Measurements from ENCODE around the gene FLT3LG.
"Not testable (repeated sequence)": the region's sequence is repeated elsewhere in the genome, so short reads cannot be mapped to it uniquely, and the experiment has no call there.

The FLT3LG gene

DNA sequence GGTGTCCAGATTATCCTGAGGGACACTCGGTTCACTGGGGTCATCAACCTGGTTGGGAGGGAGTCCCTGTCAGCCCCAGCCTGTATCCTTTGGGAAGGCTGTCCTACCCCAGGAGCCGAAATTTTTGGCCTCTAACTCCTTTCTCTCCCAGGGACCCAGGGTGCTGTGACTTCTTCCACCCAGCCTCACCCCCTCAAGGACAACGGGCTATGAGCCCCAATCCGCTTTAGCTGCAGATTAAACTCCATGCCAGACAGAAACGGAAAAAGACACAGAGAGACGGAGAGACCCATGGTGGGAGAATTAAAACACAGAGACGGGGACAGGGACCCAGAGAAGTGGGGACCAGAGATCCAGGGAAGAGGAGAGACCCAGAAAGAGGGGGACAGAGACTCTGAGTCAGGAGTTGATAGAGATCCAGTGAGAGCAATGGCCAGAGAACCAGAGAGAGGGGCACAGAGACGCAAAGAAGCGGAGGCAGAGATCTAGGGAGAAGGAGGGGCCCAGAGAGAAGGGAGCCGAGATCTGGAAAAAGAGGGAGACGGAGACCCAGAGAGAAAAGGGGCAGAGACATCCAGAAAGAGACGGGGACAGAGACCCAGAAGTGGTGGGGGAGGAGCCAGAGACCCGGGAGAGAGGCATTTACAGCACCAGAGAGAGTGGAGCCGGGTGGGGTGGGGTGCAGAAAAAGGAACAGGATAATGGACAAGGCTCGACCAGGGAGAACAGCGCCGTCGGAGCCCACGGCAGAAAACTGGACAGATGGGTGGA is 33.4 kb upstream of the FLT3LG start:
- no peak for DNase-seq (ENCODE audit: low spot score)

DNA sequence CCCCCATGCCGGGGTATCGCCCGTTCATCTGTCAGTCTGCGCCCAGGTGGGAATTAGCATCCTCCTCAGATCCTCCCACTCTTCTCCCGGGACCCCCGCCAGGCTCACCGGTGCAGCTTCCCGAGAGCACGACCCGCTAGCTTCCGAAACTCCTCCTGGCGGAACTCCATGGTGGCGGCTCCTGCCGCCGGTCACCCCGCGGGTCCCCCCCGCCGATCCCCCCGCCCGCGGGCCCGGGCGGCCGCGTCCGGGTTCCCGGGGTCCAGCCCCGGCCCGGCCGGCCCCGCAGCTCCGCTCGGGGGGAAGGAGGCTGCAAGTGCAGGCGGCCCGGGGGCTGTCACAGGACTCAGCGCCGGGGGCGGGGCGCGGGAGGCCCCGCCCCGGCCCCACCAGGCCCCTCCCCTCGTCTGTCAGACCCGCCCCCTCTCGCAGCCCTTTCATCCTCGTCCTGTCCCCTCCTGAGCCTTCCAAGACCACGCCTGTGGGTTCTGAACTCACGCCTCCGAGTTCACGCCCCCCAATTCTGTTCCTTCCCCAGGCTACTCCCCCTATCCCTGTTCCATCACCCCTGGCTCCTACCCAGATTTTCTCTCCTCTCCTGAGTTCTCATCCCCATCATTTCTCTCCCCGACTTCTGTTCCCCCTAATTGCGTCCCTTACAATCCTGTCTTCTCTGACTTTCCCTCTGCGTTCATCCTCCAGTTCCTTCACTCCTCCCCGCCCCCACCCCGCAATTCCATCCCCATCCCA is 32.6 kb upstream of the FLT3LG start, which contains the start of gene SLC17A7:
Gene SLC17A7, minus strand, starts transcription at position 318 of the 750 bp plus-strand sequence. Its CDS starts 148 bp downstream, at position 170.
- DNase-seq (ENCODE audit: low spot score), result peak; percentile 85

- no peak for DNase-seq (ENCODE audit: low spot score)
Measured at GRCh38 chr19:49441960-49442350, 32.1 kb upstream of the FLT3LG start.

DNA sequence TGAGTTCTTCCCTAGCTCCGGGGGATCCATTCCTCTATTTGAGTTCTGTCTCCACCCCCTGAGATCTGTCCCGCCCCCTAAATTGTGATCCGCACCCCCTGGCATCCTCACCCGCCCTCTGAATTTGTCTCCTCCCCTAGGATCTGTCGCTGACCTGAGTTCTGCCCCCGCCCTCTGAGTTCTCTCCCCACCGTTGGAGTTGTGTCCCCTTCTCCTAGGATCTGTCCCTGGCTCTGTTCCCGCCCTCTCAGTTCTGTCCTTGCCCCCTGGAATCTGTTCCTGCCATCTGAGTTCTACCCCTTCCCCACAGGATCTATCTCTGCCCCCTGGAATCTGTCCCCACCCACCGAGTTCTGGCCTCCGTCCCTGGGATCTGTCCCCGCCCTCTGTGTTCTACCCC is 31.7 kb upstream of the FLT3LG start:
- DNase-seq (ENCODE audit: low spot score), result no peak

DNA sequence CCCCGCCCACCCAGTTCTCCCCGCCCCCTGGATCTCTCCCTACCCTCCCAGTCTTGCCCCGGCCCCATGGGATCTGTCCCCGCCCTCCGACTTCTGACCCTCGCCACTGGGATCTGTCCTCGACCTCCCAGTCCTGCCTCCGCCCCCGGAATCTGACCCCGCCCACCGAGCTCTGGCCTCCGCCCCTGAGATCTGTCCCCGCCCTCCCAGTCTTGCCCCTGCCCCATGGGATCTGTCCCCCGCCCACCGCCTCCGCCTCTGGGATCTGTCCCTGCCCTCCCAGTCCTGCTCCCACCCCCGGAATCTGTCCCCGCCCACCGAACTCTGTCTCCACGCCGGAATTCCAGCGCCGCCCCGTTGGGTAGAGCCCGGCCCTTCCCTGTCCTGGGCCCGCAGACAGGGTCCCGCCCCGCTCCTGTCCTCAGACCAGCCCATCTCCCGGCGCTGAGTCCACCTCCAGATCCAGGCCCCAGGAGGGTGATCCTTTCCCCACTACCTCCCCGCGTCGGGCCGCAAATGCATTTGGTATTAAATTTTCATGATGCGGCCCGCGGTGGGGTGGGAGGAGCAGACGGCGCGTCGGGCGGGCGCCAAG is 31.1 kb upstream of the FLT3LG start:
- DNase-seq (ENCODE audit: low spot score), result peak; percentile 98

DNA sequence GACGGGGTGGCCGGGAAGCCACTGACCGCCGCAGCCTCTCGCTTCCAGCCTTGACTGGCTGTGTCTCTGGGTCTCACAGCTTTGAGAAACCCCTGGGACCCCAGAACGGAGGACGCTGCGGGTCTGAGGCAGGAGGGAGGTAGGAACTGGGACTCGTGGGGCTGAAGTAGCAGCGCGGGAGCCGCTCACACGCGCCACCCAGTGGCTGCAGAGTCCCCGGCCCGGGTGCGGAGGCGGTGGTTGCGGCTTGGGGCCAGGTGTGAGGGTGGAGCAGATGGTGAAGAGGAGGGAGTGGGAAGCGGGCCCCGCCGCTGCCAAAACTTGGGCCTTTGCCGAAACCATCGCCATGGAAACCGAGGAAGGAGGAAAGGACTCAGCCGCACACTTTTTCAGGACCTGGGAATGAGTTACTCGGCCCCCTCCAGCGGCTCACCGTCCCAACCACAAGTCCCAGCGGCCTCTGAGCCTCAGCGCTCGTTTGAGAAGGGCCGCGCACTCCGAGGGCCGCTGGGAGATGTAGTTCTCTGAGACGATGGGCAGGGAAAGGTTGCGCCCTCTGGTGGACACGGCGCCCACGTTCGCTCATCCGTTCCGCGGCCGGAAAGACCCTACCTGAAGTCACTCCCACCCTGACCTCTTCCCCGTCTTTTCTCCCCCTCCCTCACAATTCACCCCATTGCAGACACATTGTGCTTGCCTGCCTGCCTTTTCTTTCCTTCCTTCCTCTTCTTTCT is 30.5 kb upstream of the FLT3LG start:
- DNase-seq (ENCODE audit: low spot score), result peak; percentile 96

DNA sequence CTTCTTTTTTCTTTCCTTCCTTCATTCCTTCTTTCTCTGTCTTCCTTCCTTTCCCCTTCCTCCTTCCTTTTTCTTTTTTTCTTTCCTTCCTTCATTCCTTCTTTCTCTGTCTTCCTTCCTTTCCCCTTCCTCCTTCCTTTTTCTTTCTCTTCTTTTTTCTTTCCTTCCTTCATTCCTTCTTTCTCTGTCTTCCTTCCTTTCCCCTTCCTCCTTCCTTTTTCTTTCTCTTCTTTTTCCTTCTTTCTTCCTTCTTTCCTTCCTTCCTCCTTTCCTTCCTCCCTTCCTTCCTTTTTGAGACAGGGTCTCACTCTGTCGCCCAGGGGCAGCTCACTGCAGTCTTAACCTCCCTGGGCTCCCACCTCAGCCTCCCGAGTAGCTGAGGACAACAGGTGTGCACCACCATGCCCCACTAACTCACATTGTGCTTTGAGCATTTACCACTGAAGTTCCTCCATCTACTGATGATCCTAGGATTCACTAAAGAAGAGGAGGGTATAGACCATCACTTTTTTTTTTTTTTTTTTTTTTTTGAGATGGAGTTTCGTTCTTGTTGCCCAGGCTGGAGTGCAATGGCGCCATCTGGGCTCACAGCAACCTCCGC is 29.8 kb upstream of the FLT3LG start:
- not testable (repeated sequence) for DNase-seq (ENCODE audit: low spot score)

DNA sequence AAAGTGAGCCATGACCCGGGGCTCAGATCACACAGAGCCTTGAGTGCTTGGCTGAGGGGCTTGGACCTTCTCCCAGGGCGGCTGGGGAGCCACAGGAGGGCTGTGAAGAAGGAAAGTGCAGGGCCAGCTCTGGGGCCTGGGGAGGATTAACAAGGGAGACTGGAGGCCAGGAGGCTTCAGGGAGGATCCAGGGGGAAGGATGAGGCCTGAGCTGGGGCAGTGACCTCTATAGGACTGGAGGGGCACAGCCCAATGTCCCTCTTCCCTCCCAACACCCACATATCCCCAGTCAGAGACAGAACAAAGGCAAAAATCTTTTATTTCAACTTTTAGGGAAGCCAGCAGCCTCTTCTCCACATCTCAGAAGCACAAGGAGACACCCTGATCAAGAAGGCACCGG is 28.0 kb upstream of the FLT3LG start:
- DNase-seq (ENCODE audit: low spot score), result no peak

GRCh38 chr19:49447485-49448431 is 26.3 kb upstream of the FLT3LG start:
- no peak for DNase-seq (ENCODE audit: low spot score)

- no peak for DNase-seq (ENCODE audit: low spot score)
Measured at GRCh38 chr19:49448432-49448786, 25.6 kb upstream of the FLT3LG start.

DNA sequence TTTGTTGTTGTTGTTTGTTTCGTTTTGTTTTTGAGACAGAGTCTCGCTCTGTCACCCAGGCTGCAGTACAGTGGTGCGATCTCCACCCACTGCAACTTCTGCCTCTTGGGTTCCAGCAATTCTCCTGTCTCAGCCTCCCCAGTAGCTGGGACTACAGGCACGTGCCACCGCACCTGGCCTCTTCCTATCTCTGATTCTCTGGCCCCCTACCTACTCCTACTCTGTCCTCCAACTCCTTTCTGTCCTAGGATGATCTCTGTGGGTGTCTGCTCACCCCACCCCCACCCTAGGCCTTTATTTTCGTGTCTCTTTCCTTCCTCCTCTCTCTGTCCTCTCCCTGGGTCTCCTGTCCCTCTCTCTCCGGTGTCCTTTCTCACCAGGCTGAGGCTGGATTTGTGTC is 23.6 kb upstream of the FLT3LG start:
- no peak for DNase-seq (ENCODE audit: low spot score)

- peak; percentile 95 for DNase-seq (ENCODE audit: low spot score)
Measured at GRCh38 chr19:49451430-49452181, 22.4 kb upstream of the FLT3LG start, which contains the start of gene PIH1D1. Gene PIH1D1 (minus strand): TSS chr19:49451814. CDS start chr19:49451574, 240 bp downstream.

DNA sequence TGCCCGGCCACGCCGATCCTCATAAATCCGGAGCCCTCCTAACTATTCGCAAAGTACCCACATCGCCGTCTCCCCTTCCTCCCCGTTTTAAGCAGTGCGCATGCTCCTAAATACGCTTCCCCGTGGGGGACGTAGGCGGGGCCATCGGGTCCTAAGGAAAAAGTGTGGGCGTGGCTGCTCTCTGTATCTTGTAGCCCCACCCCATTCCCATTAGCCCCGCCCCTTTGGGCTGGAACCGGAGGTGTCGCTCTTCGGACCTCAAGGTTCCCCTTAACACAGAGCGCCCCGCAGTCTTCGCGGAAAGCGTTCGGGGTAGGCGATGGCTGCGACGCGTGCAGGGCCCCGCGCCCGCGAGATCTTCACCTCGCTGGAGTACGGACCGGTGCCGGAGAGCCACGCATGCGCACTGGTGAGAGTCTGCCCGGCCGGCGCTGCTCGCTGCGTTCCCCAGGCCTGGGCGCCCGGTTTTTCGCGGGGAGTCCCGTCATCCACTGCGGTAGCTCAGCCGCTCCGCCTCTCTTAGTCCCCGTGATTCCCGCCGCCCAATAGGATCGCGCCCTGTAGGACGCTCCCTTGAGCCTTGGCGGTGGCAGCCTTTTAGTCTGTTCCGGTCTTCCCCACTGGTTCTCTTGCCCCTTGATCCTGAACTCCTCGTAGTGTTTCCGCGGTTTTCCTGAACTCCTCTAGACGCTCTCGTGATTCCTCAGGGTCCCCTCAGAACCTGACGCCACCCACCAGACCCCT is 20.8 kb upstream of the FLT3LG start, which contains the start of gene ALDH16A1:
Gene ALDH16A1, plus strand, starts transcription at position 213 of the 744 bp plus-strand sequence. Its CDS starts 107 bp downstream, at position 320.
- DNase-seq (ENCODE audit: low spot score), result peak; percentile 100

DNA sequence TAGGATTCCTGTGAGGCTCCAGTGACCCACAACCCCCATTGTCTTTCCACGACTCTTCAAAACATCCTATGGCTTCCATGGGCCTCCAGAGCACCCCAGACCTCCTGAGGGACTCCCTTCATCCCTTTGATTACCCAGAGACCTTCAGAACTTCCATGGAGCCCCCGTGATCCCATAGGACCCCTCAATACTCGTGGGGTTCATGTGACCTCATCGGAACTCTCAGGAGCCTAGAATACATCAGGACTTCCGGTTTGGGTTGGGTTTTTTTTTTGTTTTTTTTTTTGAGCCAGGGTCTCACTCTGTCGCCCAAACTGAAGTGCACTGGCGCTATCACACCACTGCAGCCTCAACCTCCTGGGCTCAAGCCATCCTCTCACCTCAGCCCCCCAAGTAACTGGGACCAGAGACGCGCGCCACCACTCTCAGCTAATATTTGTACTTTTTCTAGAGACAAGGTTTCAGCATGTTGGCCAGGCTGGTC is 20.2 kb upstream of the FLT3LG start:
- no peak for DNase-seq (ENCODE audit: low spot score)

GRCh38 chr19:49455773-49456172 is 18.2 kb upstream of the FLT3LG start:
- no peak for DNase-seq (ENCODE audit: low spot score)

DNA sequence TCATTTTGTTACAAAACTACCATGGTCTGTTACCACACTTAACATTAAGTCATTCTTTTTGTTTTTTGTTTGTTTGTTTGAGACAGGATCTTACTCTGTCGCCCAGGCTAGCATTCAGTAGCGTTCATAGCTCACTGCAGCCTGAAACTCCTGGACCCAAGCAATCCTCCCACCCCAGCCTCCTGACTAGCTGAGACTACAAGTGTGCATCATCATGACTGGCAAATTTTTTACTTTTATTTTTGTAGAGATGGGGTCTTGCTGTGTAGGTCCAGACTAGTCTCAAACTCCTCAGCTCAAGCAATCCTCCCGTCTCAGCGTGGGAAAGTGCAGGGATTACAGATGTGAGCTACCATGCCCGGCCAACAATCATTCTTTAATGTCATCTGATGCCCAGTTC is 17.7 kb upstream of the FLT3LG start:
- no peak for DNase-seq (ENCODE audit: low spot score)

GRCh38 chr19:49458567-49458903 is 15.5 kb upstream of the FLT3LG start:
- no peak for DNase-seq (ENCODE audit: low spot score)

DNA sequence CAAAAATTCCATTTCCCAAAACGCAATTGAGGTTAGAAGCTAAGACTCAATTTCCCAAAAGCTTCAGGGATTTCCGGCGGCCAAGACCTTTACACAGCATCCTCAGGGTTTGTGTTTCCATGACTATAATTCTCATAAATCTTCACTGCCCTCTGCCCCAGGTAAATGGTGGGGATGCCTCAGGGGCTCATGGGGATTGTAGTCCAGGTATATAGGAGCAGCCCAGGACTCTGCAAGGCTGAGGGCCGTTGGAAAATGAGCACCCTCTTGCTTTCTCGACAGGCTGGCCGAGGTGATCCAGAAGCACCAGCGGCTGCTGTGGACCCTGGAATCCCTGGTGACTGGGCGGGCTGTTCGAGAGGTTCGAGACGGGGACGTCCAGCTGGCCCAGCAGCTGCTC is 14.6 kb upstream of the FLT3LG start:
- DNase-seq (ENCODE audit: low spot score), result no peak

- not testable (repeated sequence) for DNase-seq (ENCODE audit: low spot score)
Measured at GRCh38 chr19:49461130-49461529, 12.9 kb upstream of the FLT3LG start.

Data from ecto neural progenitor cell (in vitro differentiated cells).